HG02970 (cell line): ENCODE results near the gene SWAP70.
"Not testable (repeated sequence)": the region's sequence is repeated elsewhere in the genome, so short reads cannot be mapped to it uniquely, and the experiment has no call there.

Source experiments
- ATAC-seq: cut with Tn5 transposase; IDR thresholded peaks from one replicate; pipeline ENCODE4 v1.9.1; 2021; ENCODE audit warnings: mild to moderate bottlenecking, moderate library complexity, moderate number of reproducible peaks; ENCODE audit not compliant: unreplicated experiment, low FRiP score

The SWAP70 gene

GRCh38 chr11:9718147-9718546 lies 54.3 kb downstream of the SWAP70 start:
- no peak for ATAC-seq

- ATAC-seq: no peak
Measured at GRCh38 chr11:9719566-9720289, 55.9 kb downstream of the SWAP70 start.

GRCh38 chr11:9720290-9720630 lies 56.4 kb downstream of the SWAP70 start:
- ATAC-seq: no peak

GRCh38 chr11:9722023-9722422 lies 58.1 kb downstream of the SWAP70 start:
- ATAC-seq: no peak

- no peak for ATAC-seq
Measured at GRCh38 chr11:9722893-9723292, 59.0 kb downstream of the SWAP70 start.

GRCh38 chr11:9726321-9727022 lies 62.6 kb downstream of the SWAP70 start:
- no peak for ATAC-seq

- ATAC-seq: no peak
Measured at GRCh38 chr11:9728058-9728457, 64.2 kb downstream of the SWAP70 start.

GRCh38 chr11:9731256-9731655 lies 67.4 kb downstream of the SWAP70 start:
- ATAC-seq: no peak

GRCh38 chr11:9732453-9732852 lies 68.6 kb downstream of the SWAP70 start:
- ATAC-seq: no peak

- ATAC-seq: no peak
Measured at GRCh38 chr11:9733212-9733611, 69.3 kb downstream of the SWAP70 start.

- no peak for ATAC-seq
Measured at GRCh38 chr11:9735236-9735635, 71.4 kb downstream of the SWAP70 start.

- no peak for ATAC-seq
Measured at GRCh38 chr11:9735919-9736318, 72.0 kb downstream of the SWAP70 start.

GRCh38 chr11:9736365-9736764 lies 72.5 kb downstream of the SWAP70 start:
- ATAC-seq: no peak

GRCh38 chr11:9738116-9738515 lies 74.2 kb downstream of the SWAP70 start:
- no peak for ATAC-seq

GRCh38 chr11:9738707-9739106 lies 74.8 kb downstream of the SWAP70 start:
- ATAC-seq: no peak

- no peak for ATAC-seq
Measured at GRCh38 chr11:9739123-9739900, 75.4 kb downstream of the SWAP70 start.

- ATAC-seq: no peak
Measured at GRCh38 chr11:9740202-9740883, 76.5 kb downstream of the SWAP70 start.

- no peak for ATAC-seq
Measured at GRCh38 chr11:9741260-9741659, 77.4 kb downstream of the SWAP70 start.

- not testable (repeated sequence) for ATAC-seq
Measured at GRCh38 chr11:9743512-9743911, 79.6 kb downstream of the SWAP70 start.

GRCh38 chr11:9745411-9746211 lies 81.7 kb downstream of the SWAP70 start:
- no peak for ATAC-seq
